Natural killer cell treated with Interleukin-12 subunit alpha and Interleukin-12 subunit beta and Interleukin-15 and Interleukin-18, amount 100 ng/mL, for 72 hours (primary cell): ENCODE data around the gene PPP2R2C. TPM values are rescaled to one million over a fixed set of nuclear protein-coding genes. Genes with fewer than 3 reads are reported as not detected.

Experiments
- ATAC-seq, 2 donors: fragments of 150-1000 bp; cut with Tn5 transposase in 1 of 2; sonication (Bioruptor Pico), chemical (Tn5 transposase) in 1 of 2; 2 replicates each; pipeline ENCODE4 v1.10.0; 2021
- DNase-seq: peaks from one replicate; pipeline ENCODE4 v3.0.0; 2022; ENCODE audit warnings: low spot score
- H3K27ac Mint-ChIP-seq, 2 donors: 1 replicate in 1 of 2; 2 replicates in 1 of 2; pipeline ENCODE4 v1.8.0; 2022; ENCODE audit warnings: mixed read lengths in 2 of 2, mild to moderate bottlenecking in 1 of 2, moderate library complexity in 1 of 2
- H3K27me3 Mint-ChIP-seq, 2 donors: 1 replicate in 1 of 2; 2 replicates in 1 of 2; pipeline ENCODE4 v1.8.0; 2022; ENCODE audit warnings: mixed read lengths in 2 of 2
- H3K36me3 Mint-ChIP-seq: one replicate; pipeline ENCODE4 v1.8.0; 2022; ENCODE audit warnings: mixed read lengths
- H3K4me1 Mint-ChIP-seq, 2 donors: 1 replicate in 1 of 2; 2 replicates in 1 of 2; pipeline ENCODE4 v1.8.0; 2022; ENCODE audit warnings: low read depth in 2 of 2, mixed read lengths in 2 of 2, mild to moderate bottlenecking in 1 of 2
- H3K4me3 Mint-ChIP-seq: one replicate; pipeline ENCODE4 v1.8.0; 2022; ENCODE audit warnings: mixed read lengths
- H3K9me3 Mint-ChIP-seq: 2 replicates; pipeline ENCODE4 v1.8.0; 2022; ENCODE audit warnings: mixed read lengths
- total RNA-seq, 2 donors: library from RNA; stranded (reverse); gene quantifications; one replicate each; pipeline ENCODE4 v1.2.3, GENCODE V29; 2022

Gene PPP2R2C
- total RNA-seq, 2 donors from 2014 or later = not detected

DNA sequence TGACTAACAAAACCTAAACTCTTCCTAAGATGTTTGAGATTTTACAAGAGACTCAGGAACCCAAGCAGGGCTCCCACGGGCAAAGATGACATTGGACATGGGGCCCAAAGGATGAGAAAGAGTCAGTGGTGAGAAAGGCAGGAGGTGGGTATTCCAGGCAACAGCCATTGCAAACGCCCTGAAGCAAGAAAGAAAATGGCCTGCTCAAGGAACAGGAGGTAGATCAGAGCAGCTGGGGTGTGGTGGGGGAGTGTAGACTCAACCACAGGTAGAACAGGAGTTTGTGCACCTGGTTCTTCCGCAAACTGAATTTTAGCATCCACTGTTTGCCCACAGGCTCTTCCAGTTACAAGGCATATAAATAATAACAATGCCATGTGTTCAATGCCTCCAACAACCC is 3.3 kb downstream of the PPP2R2C start:
- no peak overlapping the region for H3K27ac Mint-ChIP-seq
- DNase-seq (no peak), ATAC-seq (no peak)
- no peaks in the 10 kb centered on the region for H3K9me3 Mint-ChIP-seq
- no peaks in the 10 kb centered on the region for H3K4me1 Mint-ChIP-seq
- H3K4me3 Mint-ChIP-seq = no peak overlapping the region
- H3K27me3 Mint-ChIP-seq = peaks cover 35 to 39% of the 10 kb centered on the region in 2 donors
- no peaks in the 10 kb centered on the region for H3K36me3 Mint-ChIP-seq

DNA sequence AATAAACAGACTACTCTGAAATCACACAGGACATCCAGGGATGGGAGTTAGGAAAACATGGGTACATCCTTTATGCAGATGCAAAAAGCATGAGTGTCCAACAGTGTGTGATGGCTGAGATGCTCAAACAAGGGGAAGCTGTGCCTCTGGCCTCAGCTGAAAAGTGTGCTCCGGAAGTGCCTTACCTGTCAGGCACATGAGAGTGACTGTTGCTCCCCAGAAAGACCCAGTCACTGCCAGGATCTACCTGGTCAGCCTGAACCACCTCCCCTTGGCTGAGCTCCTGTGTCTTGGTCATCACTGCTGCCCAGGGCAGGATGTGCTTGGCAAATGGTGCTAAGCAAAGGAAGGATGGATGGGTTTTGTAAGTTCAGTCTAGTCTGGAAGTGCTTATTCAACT is 4.0 kb downstream of the PPP2R2C start:
- Mint-ChIP-seq H3K4me3 (no peak overlapping the region), H3K27ac (no peak overlapping the region), H3K4me1 (no peaks in the 10 kb centered on the region), H3K9me3 (no peaks in the 10 kb centered on the region), H3K27me3 (peaks cover 37 to 42% of the 10 kb centered on the region in 2 donors), H3K36me3 (no peaks in the 10 kb centered on the region)
- DNase-seq = no peak
- ATAC-seq = no peak

DNA sequence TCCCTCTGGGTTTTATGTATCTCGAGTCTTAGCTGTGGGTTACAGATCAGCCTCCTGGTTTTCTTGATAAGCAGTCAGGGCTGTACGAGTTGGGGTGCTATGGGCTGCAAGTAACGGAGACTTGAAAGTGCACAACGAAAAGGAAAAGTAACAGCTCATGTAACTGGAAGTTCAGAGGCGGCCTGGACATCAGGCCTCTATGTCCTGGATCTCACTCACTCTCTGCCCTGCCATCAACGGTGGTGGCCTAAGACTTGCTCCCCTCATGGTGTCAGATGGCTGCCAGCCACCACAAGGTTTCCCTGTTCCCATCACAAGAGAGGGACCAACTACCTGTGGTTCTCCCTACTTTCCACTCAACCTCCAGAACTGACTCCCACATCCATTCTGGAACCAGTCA is 4.8 kb downstream of the PPP2R2C start:
- Mint-ChIP-seq H3K9me3 (no peaks in the 10 kb centered on the region), H3K4me1 (no peaks in the 10 kb centered on the region), H3K27me3 (peaks cover 31 to 37% of the 10 kb centered on the region in 2 donors), H3K36me3 (no peaks in the 10 kb centered on the region), H3K4me3 (no peak overlapping the region), H3K27ac (no peak overlapping the region)
- ATAC-seq = no peak
- no peak for DNase-seq

DNA sequence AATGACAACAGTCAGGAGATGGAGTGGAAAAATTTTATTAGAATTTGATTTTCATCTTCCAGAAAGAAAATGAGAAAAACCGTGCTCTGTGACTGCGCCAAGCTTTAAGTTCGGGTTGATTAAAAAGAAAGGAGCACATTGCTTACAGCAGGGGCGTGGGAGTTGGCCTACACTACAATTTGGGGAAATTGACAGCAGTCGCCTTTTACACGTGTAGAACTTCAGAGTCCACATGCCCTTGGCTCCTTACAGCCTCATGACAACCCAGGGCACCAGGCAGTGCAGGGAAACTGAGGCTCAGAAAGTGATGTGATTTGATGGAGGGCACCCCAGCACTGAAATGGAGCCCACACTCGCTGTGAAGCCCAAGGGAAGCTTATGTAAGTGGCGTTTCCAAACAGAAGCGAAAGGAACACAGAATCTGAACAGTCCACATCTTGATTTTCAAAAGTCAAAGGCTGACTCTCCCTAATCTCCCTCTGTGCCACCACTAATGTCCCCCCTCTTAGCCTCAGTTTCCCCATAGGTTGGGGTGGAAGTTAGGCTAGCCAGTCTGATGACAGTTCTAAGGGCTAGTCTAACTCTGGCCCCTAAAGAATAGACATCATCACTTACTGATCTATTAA is 5.5 kb downstream of the PPP2R2C start:
- Mint-ChIP-seq H3K36me3 (no peaks in the 10 kb centered on the region), H3K27me3 (peaks cover 32 to 41% of the 10 kb centered on the region in 2 donors), H3K9me3 (no peaks in the 10 kb centered on the region), H3K4me3 (no peak overlapping the region), H3K4me1 (no peaks in the 10 kb centered on the region), H3K27ac (no peak overlapping the region)
- no peak for DNase-seq
- ATAC-seq = no peak

DNA sequence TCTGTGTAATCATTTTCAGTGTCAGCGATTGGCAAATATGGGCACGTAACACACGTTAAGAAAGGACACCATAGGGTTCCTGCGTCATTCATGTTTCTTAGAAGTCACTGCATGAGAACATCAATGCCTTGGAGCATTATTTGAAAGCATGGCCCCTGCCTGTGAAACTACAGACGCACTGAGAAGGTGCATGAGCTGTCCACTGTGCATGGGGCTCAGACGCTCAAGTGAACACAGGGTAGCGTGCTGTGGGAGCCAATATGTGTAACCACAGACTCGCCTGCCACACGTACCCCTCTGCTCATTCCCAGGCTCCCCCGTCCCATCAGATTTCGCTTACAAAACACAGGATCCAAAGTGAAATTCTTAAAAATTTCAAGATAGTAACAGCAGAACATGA is 6.5 kb downstream of the PPP2R2C start:
- Mint-ChIP-seq H3K36me3 (no peaks in the 10 kb centered on the region), H3K4me3 (no peak overlapping the region), H3K4me1 (no peaks in the 10 kb centered on the region), H3K27ac (no peak overlapping the region), H3K27me3 (peaks cover 35 to 43% of the 10 kb centered on the region in 2 donors), H3K9me3 (no peaks in the 10 kb centered on the region)
- DNase-seq (no peak), ATAC-seq (no peak)

DNA sequence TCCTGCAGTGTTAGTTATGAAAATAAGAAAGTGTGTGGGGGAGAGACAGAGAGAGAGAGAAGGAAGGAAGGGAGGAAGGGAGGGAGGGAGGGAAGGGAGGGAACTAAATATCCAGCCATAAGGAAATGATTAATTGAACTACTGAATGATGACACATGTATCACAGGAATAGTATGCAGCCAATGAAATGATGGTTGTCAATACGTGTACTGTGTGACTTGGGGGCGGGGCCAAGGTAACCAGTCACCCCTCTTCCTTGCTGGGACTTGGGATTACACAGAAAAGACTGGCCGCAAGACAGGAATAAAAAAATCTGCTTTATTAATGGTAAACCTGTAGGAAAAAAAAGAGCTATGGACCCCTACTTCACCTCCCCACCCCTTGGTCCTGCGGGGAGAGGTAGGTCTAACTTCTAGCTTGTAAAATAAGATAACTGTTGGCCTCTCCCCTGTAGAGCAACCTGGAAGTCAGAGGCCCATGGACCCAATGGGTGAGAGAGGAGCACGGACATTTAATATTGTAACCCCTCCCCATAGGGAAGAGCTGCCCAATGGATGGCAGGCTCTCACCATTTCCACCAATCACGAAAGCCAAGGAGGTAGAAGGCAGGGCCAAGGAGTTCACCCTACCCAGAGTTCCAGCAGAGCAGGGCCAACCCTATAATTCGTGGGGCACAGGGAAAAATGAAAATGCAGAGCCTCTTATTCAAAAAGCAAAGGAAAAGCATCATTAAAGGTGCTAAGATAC is 7.4 kb downstream of the PPP2R2C start:
- H3K9me3 Mint-ChIP-seq = no peaks in the 10 kb centered on the region
- no peaks in the 10 kb centered on the region for H3K4me1 Mint-ChIP-seq
- H3K4me3 Mint-ChIP-seq = no peak overlapping the region
- H3K36me3 Mint-ChIP-seq = no peaks in the 10 kb centered on the region
- H3K27me3 Mint-ChIP-seq = peaks cover 37 to 47% of the 10 kb centered on the region in 2 donors
- H3K27ac Mint-ChIP-seq = no peak overlapping the region
- DNase-seq (no peak), ATAC-seq (no peak)

DNA sequence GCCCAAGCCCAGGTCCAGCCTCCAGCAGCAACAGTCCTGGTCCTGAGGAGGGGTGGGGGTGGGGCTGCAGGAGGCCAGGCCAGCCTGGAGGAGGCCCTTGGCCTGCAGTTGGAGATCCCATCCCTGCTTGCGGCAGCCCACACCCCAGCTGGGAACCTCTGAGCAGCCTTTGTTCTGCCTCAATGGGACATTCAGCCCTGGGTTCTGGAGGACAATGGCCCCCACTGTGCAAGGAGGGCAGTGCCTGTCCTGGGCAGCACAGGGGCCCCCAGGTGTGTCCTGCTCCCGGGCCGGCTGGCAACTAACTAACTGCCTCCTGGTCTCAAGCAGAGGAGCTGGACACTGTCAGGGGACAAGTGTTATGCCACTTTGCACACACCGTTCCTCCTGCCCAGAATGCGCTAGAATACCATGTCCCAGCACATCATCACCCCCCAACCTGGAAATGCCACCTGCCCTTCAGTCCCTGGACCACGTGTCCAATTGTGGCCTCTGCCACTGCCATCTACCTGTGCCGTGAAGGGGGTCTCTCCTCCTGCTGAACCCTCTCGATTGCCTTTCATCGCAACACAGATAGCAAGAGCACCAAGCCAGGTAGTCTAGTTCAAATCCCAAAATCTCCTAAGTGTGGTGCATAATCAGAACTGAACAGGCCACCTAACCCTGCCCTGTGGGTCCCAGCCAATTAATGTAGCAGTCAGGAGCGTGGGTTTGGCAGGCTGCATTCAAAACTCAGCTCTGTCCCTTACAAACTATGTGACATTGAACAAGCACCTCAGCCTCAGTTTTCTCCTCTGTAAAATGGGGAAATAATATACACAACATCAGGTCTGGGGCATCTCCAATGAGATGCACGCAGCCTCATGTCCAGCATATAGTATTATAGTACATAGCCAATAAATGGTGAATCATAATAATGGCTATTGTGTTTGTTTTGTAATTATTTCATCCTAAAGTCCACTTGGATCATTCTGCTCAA is 8.8 kb downstream of the PPP2R2C start:
- no peak overlapping the region for H3K27ac Mint-ChIP-seq
- no peaks in the 10 kb centered on the region for H3K4me1 Mint-ChIP-seq
- no peak for DNase-seq
- no peak overlapping the region for H3K4me3 Mint-ChIP-seq
- no peaks in the 10 kb centered on the region for H3K36me3 Mint-ChIP-seq
- ATAC-seq = peak; percentile 13 to 17
- no peaks in the 10 kb centered on the region for H3K9me3 Mint-ChIP-seq
- H3K27me3 Mint-ChIP-seq = peaks cover 30 to 47% of the 10 kb centered on the region in 2 donors

DNA sequence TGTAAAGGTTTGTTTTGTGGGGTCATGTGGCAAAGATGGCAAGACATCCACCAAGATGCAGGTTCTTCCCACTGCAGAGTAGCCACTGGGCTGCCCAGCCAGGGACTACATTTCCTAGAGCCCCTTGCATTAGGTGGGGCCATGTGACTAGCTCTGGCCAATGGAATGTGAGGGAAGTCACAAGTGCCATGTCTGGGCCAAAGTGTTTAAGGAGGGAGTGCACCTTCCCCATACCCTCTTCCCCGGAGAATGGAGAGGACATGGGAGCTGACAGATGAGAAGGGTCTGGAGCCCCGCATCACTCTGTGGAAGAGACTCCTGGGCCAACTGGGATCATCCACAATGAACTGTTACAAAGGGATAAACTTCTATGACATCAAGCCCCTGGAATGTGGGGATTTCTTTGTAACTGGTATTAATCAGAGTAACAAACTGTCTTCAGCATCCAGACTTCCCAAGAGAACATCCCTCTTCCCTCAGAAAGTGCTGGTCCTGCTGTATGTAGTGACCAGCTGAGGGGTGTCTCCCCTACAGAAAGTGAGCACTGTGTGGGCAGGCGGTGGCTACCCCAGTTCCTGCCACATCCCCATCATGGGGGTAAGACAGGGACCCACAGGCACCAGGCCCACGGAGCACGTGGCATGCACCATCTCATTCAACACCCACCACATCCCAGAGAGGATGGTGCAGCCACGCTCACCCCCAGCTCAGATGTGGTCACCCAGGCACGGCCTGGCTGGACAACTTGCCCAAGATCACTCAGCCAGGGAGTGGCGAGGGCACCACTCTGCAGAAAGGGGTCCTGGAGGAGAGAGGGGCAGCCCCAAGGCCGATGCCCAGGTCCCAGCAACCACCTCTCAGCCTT is 10.9 kb downstream of the PPP2R2C start:
- no peak overlapping the region for H3K27ac Mint-ChIP-seq
- no peaks in the 10 kb centered on the region for H3K9me3 Mint-ChIP-seq
- no peak for DNase-seq
- no peaks in the 10 kb centered on the region for H3K36me3 Mint-ChIP-seq
- peak in 1 of 2 donors; percentile 49 for ATAC-seq
- H3K4me3 Mint-ChIP-seq = no peak overlapping the region
- H3K27me3 Mint-ChIP-seq = peaks cover 26 to 55% of the 10 kb centered on the region in 2 donors
- no peaks in the 10 kb centered on the region for H3K4me1 Mint-ChIP-seq

DNA sequence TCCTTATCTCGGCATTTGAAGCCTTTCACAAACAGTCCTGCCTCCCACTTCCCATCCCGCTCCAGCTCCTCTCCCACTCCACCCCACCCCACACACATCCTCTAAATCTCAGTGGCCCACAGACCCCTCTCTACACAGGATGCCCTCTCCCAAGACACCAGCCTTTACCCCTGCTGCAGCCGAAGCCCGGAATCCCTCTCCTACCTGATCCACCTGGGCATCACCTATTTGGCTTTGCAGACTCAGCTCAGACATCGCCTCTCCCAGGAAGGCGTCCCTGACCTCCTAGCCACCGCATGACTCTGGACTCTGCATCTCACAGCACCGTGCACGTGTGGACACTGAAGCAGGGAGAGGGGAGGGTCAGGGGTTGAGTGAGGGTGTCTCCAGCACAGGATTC is 11.5 kb downstream of the PPP2R2C start:
- no peak overlapping the region for H3K27ac Mint-ChIP-seq
- H3K4me3 Mint-ChIP-seq = no peak overlapping the region
- H3K4me1 Mint-ChIP-seq = no peaks in the 10 kb centered on the region
- H3K36me3 Mint-ChIP-seq = no peaks in the 10 kb centered on the region
- no peaks in the 10 kb centered on the region for H3K9me3 Mint-ChIP-seq
- peaks cover 28 to 59% of the 10 kb centered on the region in 2 donors for H3K27me3 Mint-ChIP-seq
- ATAC-seq (no peak), DNase-seq (no peak)

DNA sequence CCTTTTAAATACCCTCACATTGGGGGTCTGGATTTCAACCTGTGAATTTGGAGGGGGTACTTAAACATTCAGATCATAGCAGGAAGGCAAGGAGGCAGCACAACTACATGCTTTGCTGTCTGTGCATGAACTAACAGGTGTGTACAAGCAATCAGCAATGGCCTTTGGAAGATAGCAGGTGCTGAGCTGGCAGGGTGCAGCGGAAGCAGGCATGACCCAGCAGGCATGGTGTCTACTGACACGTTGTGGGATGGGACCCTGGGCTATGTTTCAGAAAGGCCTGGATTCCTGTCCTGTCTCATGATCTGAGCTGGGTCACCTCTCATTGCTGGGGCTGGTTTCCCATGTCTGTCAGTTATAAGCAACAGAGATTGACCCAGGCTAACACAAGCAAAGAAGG is 13.9 kb downstream of the PPP2R2C start:
- ATAC-seq = no peak
- Mint-ChIP-seq H3K4me1 (no peaks in the 10 kb centered on the region), H3K4me3 (no peak overlapping the region), H3K27ac (no peak overlapping the region), H3K36me3 (no peaks in the 10 kb centered on the region), H3K27me3 (peaks cover 19 to 54% of the 10 kb centered on the region in 2 donors), H3K9me3 (no peaks in the 10 kb centered on the region)
- DNase-seq = no peak

DNA sequence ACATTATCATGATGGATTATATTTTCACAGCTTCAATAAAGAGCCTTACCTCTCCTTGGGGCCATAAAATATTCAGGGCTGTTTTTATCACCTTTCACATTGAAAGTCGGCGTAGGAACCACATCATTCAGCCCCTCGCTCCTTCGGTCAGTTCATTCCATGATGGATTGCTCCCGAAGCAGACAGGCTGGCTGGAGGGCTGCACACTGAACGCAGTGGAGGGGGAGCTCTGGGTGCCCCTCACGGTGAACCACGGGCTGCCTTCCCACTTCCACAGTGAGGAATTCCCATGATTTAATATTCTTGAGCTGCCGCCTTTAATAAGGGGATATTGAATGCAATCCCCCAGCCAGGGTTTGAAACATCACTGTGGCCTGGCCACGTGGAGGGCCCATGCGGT is 16.0 kb downstream of the PPP2R2C start:
- Mint-ChIP-seq H3K9me3 (no peaks in the 10 kb centered on the region), H3K4me3 (no peak overlapping the region), H3K27me3 (peaks cover 16 to 47% of the 10 kb centered on the region in 2 donors), H3K4me1 (no peaks in the 10 kb centered on the region), H3K27ac (no peak overlapping the region), H3K36me3 (no peaks in the 10 kb centered on the region)
- ATAC-seq (no peak), DNase-seq (no peak)

DNA sequence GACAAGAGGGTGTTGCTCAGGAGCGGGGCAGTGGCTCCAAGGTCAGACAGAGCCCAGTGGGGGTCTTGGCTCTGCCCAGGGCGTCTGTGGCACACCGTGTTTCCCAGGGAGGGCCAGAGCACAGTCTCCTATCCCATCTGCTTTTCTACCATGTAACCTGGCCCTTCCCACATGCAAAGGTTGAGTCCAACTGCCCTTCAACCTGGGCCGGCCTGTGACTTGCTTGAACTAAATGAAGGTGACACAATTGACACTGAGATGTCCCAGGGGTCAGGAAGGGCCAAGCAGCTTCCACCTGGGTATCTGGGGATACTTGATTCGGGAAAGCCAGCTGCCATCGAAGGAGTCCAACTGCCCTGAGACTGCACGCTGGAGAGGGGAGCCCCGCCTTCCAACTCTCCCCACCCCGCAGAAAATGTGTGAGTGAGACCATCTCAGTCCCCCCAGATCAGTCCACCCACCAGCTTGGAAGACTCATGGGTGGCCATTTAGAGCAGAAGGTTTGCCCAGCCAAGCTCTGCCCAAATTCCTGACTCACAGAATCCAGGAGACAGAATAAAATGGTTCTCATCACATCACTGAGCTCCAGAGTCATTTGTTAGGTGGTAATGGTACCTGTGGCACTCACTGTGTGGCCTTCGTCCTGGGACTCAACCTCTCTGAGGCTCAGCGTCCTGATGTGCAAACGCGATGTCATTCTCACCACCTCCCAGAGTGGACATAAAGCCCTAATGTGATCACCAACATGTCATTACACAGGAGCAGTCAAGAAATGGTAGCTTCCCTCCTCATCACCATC is 18.1 kb downstream of the PPP2R2C start:
- no peaks in the 10 kb centered on the region for H3K36me3 Mint-ChIP-seq
- no peaks in the 10 kb centered on the region for H3K9me3 Mint-ChIP-seq
- H3K27ac Mint-ChIP-seq = no peak overlapping the region
- H3K4me1 Mint-ChIP-seq = no peaks in the 10 kb centered on the region
- no peak overlapping the region for H3K4me3 Mint-ChIP-seq
- no peak for DNase-seq
- no peak for ATAC-seq
- peaks cover 11 to 33% of the 10 kb centered on the region in 2 donors for H3K27me3 Mint-ChIP-seq

DNA sequence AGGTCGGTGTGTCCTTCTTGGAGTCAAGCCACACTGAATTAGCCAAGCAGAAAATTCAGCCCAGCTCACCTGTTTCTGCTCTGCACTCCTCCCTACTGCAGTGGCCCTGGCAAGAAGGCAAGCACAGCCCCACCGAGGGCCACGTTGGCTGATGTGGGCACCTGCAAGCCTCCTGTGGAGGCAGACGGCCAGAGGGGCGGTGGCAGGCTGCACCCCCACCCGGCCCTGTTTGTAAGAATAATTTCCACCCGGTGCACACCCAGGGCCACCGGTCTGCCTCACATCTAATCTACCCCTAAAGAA is 18.8 kb downstream of the PPP2R2C start:
- ATAC-seq = no peak
- no peaks in the 10 kb centered on the region for H3K4me1 Mint-ChIP-seq
- DNase-seq = no peak
- H3K9me3 Mint-ChIP-seq = no peaks in the 10 kb centered on the region
- no peak overlapping the region for H3K4me3 Mint-ChIP-seq
- H3K36me3 Mint-ChIP-seq = no peaks in the 10 kb centered on the region
- H3K27me3 Mint-ChIP-seq = peaks cover 10 to 26% of the 10 kb centered on the region in 2 donors
- no peak overlapping the region for H3K27ac Mint-ChIP-seq
